DOHH2 (cell line): ENCODE data around the gene TNNT2.

Source experiments
- H3F3A ChIP-seq: fragments of 200-600 bp; sonication (generic), shearing (Covaris generic); 2 replicates; pipeline ENCODE4 v1.6.0; 2016; ENCODE audit warnings: antibody characterized with exemption, mild to moderate bottlenecking; ENCODE audit not compliant: control insufficient read depth, insufficient read depth
- H3K27ac ChIP-seq: fragments of 200-600 bp; sonication (generic); 2 replicates; pipeline ENCODE4 v1.5.1; 2014; ENCODE audit warnings: low read depth, mild to moderate bottlenecking, low read length, moderate library complexity
- H3K27me3 ChIP-seq: fragments of 200-600 bp; sonication (generic); 2 replicates; pipeline ENCODE4 v1.6.1; 2014; ENCODE audit warnings: mild to moderate bottlenecking, low read length, mixed read lengths; ENCODE audit not compliant: control insufficient read depth
- H3K36me3 ChIP-seq: fragments of 200-600 bp; sonication (generic); 2 replicates; pipeline ENCODE4 v1.6.1; 2014; ENCODE audit warnings: mild to moderate bottlenecking, low read length, moderate library complexity, mixed read lengths; ENCODE audit not compliant: control insufficient read depth
- H3K4me1 ChIP-seq: fragments of 200-600 bp; sonication (generic); 2 replicates; pipeline ENCODE4 v1.6.1; 2014; ENCODE audit warnings: mild to moderate bottlenecking, low read length, mixed read lengths; ENCODE audit not compliant: control insufficient read depth
- H3K4me2 ChIP-seq: fragments of 200-600 bp; sonication (generic); 2 replicates; pipeline ENCODE4 v1.6.0; 2014; ENCODE audit warnings: mild to moderate bottlenecking, low read length, moderate library complexity
- H3K4me3 ChIP-seq: fragments of 200-600 bp; sonication (generic); 2 replicates; pipeline ENCODE4 v1.5.1; 2014; ENCODE audit warnings: mild to moderate bottlenecking, low read length, mixed read lengths
- H3K79me2 ChIP-seq: fragments of 200-600 bp; sonication (generic); 2 replicates; pipeline ENCODE4 v1.6.1; 2014; ENCODE audit warnings: mild to moderate bottlenecking, low read length, mixed read lengths; ENCODE audit not compliant: control insufficient read depth
- H3K9me2 ChIP-seq: fragments of 200-600 bp; sonication (generic); replicated peaks from 2 replicates; pipeline ENCODE4 v1.6.1; 2014; ENCODE audit warnings: mild to moderate bottlenecking, low read length, mixed read lengths; ENCODE audit not compliant: control insufficient read depth
- H3K9me3 ChIP-seq: fragments of 200-600 bp; sonication (generic); 2 replicates; pipeline ENCODE4 v1.6.1; 2014; ENCODE audit warnings: antibody characterized with exemption, low read length, mixed read lengths; ENCODE audit not compliant: control insufficient read depth, insufficient read depth
- H4K20me1 ChIP-seq: fragments of 200-600 bp; sonication (generic); 2 replicates; pipeline ENCODE4 v1.6.0; 2014; ENCODE audit warnings: low read depth, mild to moderate bottlenecking, antibody characterized with exemption, low read length, moderate library complexity; ENCODE audit not compliant: control insufficient read depth, insufficient read depth
- CTCF ChIP-seq: fragments of 200-600 bp; sonication (generic); IDR thresholded peaks from one replicate; pipeline ENCODE4 v1.5.1; 2014; ENCODE audit warnings: antibody characterized with exemption, mild to moderate bottlenecking, low read depth, low read length; ENCODE audit not compliant: poor library complexity, severe bottlenecking
- EZH2phosphoT487 ChIP-seq: fragments of 200-600 bp; sonication (generic); IDR thresholded peaks from 2 replicates; pipeline ENCODE4 v1.6.1; 2017; ENCODE audit warnings: borderline replicate concordance, mild to moderate bottlenecking, antibody characterized with exemption, low read length, moderate library complexity, mixed read lengths

The TNNT2 gene

GRCh38 chr1:201423655-201424054 lies 46.2 kb upstream of the TNNT2 start:
- no peaks in the 10 kb centered on the region for H3K9me3 ChIP-seq
- no peaks in the 10 kb centered on the region for H3F3A ChIP-seq
- no peak overlapping the region for H3K27ac ChIP-seq
- no peak overlapping the region for H3K4me2 ChIP-seq
- no peaks in the 10 kb centered on the region for H4K20me1 ChIP-seq
- TF ChIP-seq CTCF (no peak), EZH2phosphoT487 (no peak)
- peaks cover 7% of the 10 kb centered on the region; the same call in 1 of the 2 replicates for H3K27me3 ChIP-seq
- no peaks in the 10 kb centered on the region for H3K79me2 ChIP-seq
- no peak overlapping the region for H3K4me3 ChIP-seq
- no peaks in the 10 kb centered on the region for H3K9me2 ChIP-seq
- no peaks in the 10 kb centered on the region for H3K4me1 ChIP-seq
- H3K36me3 ChIP-seq: no peaks in the 10 kb centered on the region

GRCh38 chr1:201422436-201423030 lies 45.1 kb upstream of the TNNT2 start:
- Histone ChIP-seq H3K27ac (no peak overlapping the region), H3K27me3 (peaks cover 9% of the 10 kb centered on the region), H3K4me2 (no peak overlapping the region), H3K36me3 (no peaks in the 10 kb centered on the region), H3K79me2 (no peaks in the 10 kb centered on the region), H3K9me3 (no peaks in the 10 kb centered on the region), H4K20me1 (no peaks in the 10 kb centered on the region), H3K4me3 (no peak overlapping the region), H3K4me1 (no peaks in the 10 kb centered on the region), H3K9me2 (no peaks in the 10 kb centered on the region), H3F3A (no peaks in the 10 kb centered on the region)
- no peak for TF ChIP-seq EZH2phosphoT487
- TF ChIP-seq CTCF: no peak

- Histone ChIP-seq H3F3A (no peaks in the 10 kb centered on the region), H3K9me2 (no peaks in the 10 kb centered on the region), H3K9me3 (no peaks in the 10 kb centered on the region), H3K4me3 (no peak overlapping the region), H3K4me1 (no peaks in the 10 kb centered on the region), H3K27me3 (peaks cover 12% of the 10 kb centered on the region), H3K4me2 (no peak overlapping the region), H3K79me2 (no peaks in the 10 kb centered on the region), H4K20me1 (no peaks in the 10 kb centered on the region), H3K27ac (no peak overlapping the region), H3K36me3 (no peaks in the 10 kb centered on the region)
- TF ChIP-seq CTCF: no peak
- TF ChIP-seq EZH2phosphoT487: no peak
Observed at GRCh38 chr1:201422026-201422425, 44.5 kb upstream of the TNNT2 start.
